Osteocyte (in vitro differentiated cells): ENCODE measurements around the gene TPCN2. TPM values are rescaled to one million over a fixed set of nuclear protein-coding genes. Genes with fewer than 3 reads are reported as not detected.

ENCODE experiments used
- DNase-seq: peaks from one replicate; pipeline ENCODE4 v3.0.0; 2021; ENCODE audit warnings: mixed read lengths; ENCODE audit not compliant: unreplicated experiment; ENCODE audit errors: extremely low spot score
- H3K27ac Mint-ChIP-seq: one replicate; pipeline ENCODE4 v1.8.0; 2021; ENCODE audit warnings: mild to moderate bottlenecking, mixed read lengths; ENCODE audit not compliant: unreplicated experiment
- H3K27me3 Mint-ChIP-seq: one replicate; pipeline ENCODE4 v1.8.0; 2021; ENCODE audit warnings: mixed read lengths; ENCODE audit not compliant: unreplicated experiment
- H3K36me3 Mint-ChIP-seq: one replicate; pipeline ENCODE4 v1.8.0; 2021; ENCODE audit warnings: mixed read lengths; ENCODE audit not compliant: unreplicated experiment
- H3K4me1 Mint-ChIP-seq: one replicate; pipeline ENCODE4 v1.8.0; 2021; ENCODE audit warnings: mixed read lengths; ENCODE audit not compliant: unreplicated experiment
- H3K4me3 Mint-ChIP-seq: one replicate; pipeline ENCODE4 v1.8.0; 2021; ENCODE audit warnings: mild to moderate bottlenecking, moderate library complexity, mixed read lengths; ENCODE audit not compliant: unreplicated experiment
- H3K9me3 Mint-ChIP-seq: one replicate; pipeline ENCODE4 v1.8.0; 2021; ENCODE audit warnings: mixed read lengths; ENCODE audit not compliant: unreplicated experiment
- CTCF ChIP-seq: fragments of 200-600 bp; sonication (generic); IDR thresholded peaks from 2 replicates; pipeline ENCODE4 v1.5.0; 2021; ENCODE audit warnings: antibody characterized with exemption, mild to moderate bottlenecking, moderate library complexity
- total RNA-seq: library from RNA; stranded (reverse); gene quantifications from 2 replicates; pipeline ENCODE4 v1.2.1, GENCODE V29; 2021

Gene TPCN2
- total RNA-seq, 1 donor from 2014 or later, result 22.4 TPM

- Mint-ChIP-seq H3K9me3 (peaks cover 11% of the 10 kb centered on the region), H3K4me3 (no peak overlapping the region), H3K36me3 (peaks cover 6% of the 10 kb centered on the region), H3K4me1 (peaks cover 16% of the 10 kb centered on the region), H3K27ac (no peak overlapping the region), H3K27me3 (no peaks in the 10 kb centered on the region)
- no peak for TF ChIP-seq CTCF
- no peak for DNase-seq
These were observed 80.3 kb downstream of the TPCN2 start for GRCh38 chr11:69129053-69129452.

- no peak for TF ChIP-seq CTCF
- H3K4me1 Mint-ChIP-seq, result peaks cover 11% of the 10 kb centered on the region
- H3K9me3 Mint-ChIP-seq, result peaks cover 11% of the 10 kb centered on the region
- no peak overlapping the region for H3K4me3 Mint-ChIP-seq
- no peaks in the 10 kb centered on the region for H3K27me3 Mint-ChIP-seq
- DNase-seq, result no peak
- H3K27ac Mint-ChIP-seq, result no peak overlapping the region
- peaks cover 6% of the 10 kb centered on the region for H3K36me3 Mint-ChIP-seq
These were observed 80.9 kb downstream of the TPCN2 start for GRCh38 chr11:69129647-69130046.

GRCh38 chr11:69130654-69131053 lies 81.9 kb downstream of the TPCN2 start:
- no peak overlapping the region for H3K4me3 Mint-ChIP-seq
- peaks cover 11% of the 10 kb centered on the region for H3K4me1 Mint-ChIP-seq
- no peak for DNase-seq
- no peak overlapping the region for H3K27ac Mint-ChIP-seq
- H3K36me3 Mint-ChIP-seq, result peaks cover 6% of the 10 kb centered on the region
- no peaks in the 10 kb centered on the region for H3K27me3 Mint-ChIP-seq
- TF ChIP-seq CTCF, result no peak
- peaks cover 11% of the 10 kb centered on the region for H3K9me3 Mint-ChIP-seq

GRCh38 chr11:69131121-69131566 lies 82.4 kb downstream of the TPCN2 start:
- H3K36me3 Mint-ChIP-seq, result peaks cover 6% of the 10 kb centered on the region
- no peak for DNase-seq
- H3K4me3 Mint-ChIP-seq, result no peak overlapping the region
- no peaks in the 10 kb centered on the region for H3K27me3 Mint-ChIP-seq
- H3K9me3 Mint-ChIP-seq, result peaks cover 11% of the 10 kb centered on the region
- H3K4me1 Mint-ChIP-seq, result peaks cover 11% of the 10 kb centered on the region
- H3K27ac Mint-ChIP-seq, result no peak overlapping the region
- no peak for TF ChIP-seq CTCF

GRCh38 chr11:69131644-69132300 lies 83.0 kb downstream of the TPCN2 start:
- peaks cover 11% of the 10 kb centered on the region for H3K9me3 Mint-ChIP-seq
- peaks cover 11% of the 10 kb centered on the region for H3K4me1 Mint-ChIP-seq
- TF ChIP-seq CTCF, result peak; percentile 81
- H3K36me3 Mint-ChIP-seq, result peaks cover 6% of the 10 kb centered on the region
- no peak overlapping the region for H3K27ac Mint-ChIP-seq
- no peak for DNase-seq
- no peaks in the 10 kb centered on the region for H3K27me3 Mint-ChIP-seq
- no peak overlapping the region for H3K4me3 Mint-ChIP-seq
